Measurements from ENCODE around the gene PSAPL1.

GRCh38 chr4:7457201-7458065, 22.7 kb upstream of the PSAPL1 start:
- no peak for TF ChIP-seq REST (IDR thresholded peaks at IDR 0.05; ENCODE audit: borderline replicate concordance)
- no peak for TF ChIP-seq TAF1 (IDR thresholded peaks at IDR 0.05; ENCODE audit: low read depth)
- no peak for TF ChIP-seq CTCF (IDR thresholded peaks at IDR 0.05; ENCODE audit: poor library complexity, severe bottlenecking)
- TF ChIP-seq EP300 (conservative IDR thresholded peaks at IDR 0.05; ENCODE audit: poor library complexity, severe bottlenecking) = no peak
- TF ChIP-seq POLR2AphosphoS5 (IDR thresholded peaks at IDR 0.05) = no peak
- no peak for TF ChIP-seq EZH2 (IDR thresholded peaks at IDR 0.05; ENCODE audit: borderline replicate concordance, insufficient read depth, low read length, poor library complexity, severe bottlenecking)
- TF ChIP-seq MXI1 (conservative IDR thresholded peaks at IDR 0.05; ENCODE audit: poor library complexity, severe bottlenecking) = no peak
- TF ChIP-seq RAD21 (conservative IDR thresholded peaks at IDR 0.05) = no peak
